Progenitor cell of endocrine pancreas (in vitro differentiated cells): ENCODE results near the gene ZMYND8. TPM values are rescaled to one million over a fixed set of nuclear protein-coding genes. Genes with fewer than 3 reads are reported as not detected.

ENCODE experiments used
- DNase-seq: peaks from one replicate; pipeline ENCODE4 v3.0.0; 2021; ENCODE audit warnings: low spot score; ENCODE audit not compliant: unreplicated experiment
- H3K27ac Mint-ChIP-seq: 2 replicates; pipeline ENCODE4 v1.8.0; 2021; ENCODE audit warnings: mild to moderate bottlenecking, moderate library complexity, mixed read lengths
- H3K27me3 Mint-ChIP-seq: 2 replicates; pipeline ENCODE4 v1.8.0; 2021; ENCODE audit warnings: mixed read lengths
- H3K36me3 Mint-ChIP-seq: 2 replicates; pipeline ENCODE4 v1.8.0; 2022; ENCODE audit warnings: mixed read lengths; ENCODE audit not compliant: insufficient read depth
- H3K4me1 Mint-ChIP-seq: 2 replicates; pipeline ENCODE4 v1.8.0; 2021; ENCODE audit warnings: low read depth, mixed read lengths
- H3K4me3 Mint-ChIP-seq: 2 replicates; pipeline ENCODE4 v1.8.0; 2021; ENCODE audit warnings: low read depth, mild to moderate bottlenecking, moderate library complexity, mixed read lengths
- H3K9me3 Mint-ChIP-seq: 2 replicates; pipeline ENCODE4 v1.8.0; 2021; ENCODE audit warnings: low read depth, mixed read lengths
- total RNA-seq: library from RNA; stranded (reverse); gene quantifications from 2 replicates; pipeline ENCODE4 v1.2.1, GENCODE V29; 2021
- TF ChIP-seq, protein P1 (sequence below): fragments of 200-600 bp; sonication (generic); IDR thresholded peaks from one replicate; pipeline ENCODE4 v1.5.0; 2021; ENCODE audit warnings: antibody characterized with exemption, mild to moderate bottlenecking; ENCODE audit not compliant: unreplicated experiment

ZMYND8 gene
- total RNA-seq, 1 donor from 2014 or later, result 102 TPM

DNA sequence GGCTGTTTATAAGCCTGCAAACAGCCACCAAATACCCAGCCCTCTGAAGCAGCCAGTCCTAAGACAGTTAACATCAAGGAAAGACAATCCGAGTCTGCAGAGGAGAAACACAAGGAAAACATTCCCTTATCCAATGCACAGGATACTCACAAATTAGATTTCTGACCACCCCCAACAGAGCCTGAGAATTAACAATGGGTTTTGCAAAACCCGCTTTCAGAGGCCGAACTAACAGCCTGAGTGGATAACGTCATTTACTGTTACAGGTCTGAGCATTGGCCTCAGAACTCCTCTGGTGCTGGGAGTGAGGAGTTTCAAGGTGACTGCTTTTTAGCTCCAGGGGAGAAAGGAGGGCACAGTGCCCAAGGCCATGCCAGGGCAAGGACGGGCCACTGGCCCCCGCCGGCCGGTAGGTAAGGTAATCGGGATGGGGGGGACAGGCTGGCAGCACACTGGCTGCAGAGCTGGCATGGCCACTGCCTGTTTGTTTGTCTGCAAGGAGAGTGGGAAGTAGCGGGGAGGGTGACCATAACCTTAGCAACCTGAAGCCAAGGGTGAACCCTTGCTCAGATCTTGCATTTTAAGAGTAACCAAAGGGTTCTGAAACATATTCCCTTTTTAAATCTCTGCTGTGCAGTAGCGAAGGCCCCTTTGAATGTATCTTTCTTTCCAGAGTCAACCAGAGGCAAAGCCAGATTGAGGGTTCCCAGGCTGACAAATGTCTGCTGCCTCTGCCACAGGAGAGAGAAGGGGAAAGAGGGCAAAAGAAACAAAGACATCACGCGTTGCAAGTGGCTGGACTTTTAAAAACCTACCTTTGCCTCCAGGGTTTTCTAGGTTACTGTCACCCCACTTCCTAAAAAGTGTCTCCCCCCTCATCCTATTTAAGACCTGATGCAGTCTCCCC, 3.9 kb downstream of the ZMYND8 start:
- TF ChIP-seq, protein P1, sequence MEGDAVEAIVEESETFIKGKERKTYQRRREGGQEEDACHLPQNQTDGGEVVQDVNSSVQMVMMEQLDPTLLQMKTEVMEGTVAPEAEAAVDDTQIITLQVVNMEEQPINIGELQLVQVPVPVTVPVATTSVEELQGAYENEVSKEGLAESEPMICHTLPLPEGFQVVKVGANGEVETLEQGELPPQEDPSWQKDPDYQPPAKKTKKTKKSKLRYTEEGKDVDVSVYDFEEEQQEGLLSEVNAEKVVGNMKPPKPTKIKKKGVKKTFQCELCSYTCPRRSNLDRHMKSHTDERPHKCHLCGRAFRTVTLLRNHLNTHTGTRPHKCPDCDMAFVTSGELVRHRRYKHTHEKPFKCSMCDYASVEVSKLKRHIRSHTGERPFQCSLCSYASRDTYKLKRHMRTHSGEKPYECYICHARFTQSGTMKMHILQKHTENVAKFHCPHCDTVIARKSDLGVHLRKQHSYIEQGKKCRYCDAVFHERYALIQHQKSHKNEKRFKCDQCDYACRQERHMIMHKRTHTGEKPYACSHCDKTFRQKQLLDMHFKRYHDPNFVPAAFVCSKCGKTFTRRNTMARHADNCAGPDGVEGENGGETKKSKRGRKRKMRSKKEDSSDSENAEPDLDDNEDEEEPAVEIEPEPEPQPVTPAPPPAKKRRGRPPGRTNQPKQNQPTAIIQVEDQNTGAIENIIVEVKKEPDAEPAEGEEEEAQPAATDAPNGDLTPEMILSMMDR, result no peak
- H3K4me1 Mint-ChIP-seq, result peaks cover 13% of the 10 kb centered on the region
- no peak overlapping the region for H3K4me3 Mint-ChIP-seq
- no peaks in the 10 kb centered on the region for H3K9me3 Mint-ChIP-seq
- no peak for DNase-seq
- no peak overlapping the region for H3K27ac Mint-ChIP-seq
- H3K36me3 Mint-ChIP-seq, result peaks cover 2% of the 10 kb centered on the region
- no peaks in the 10 kb centered on the region for H3K27me3 Mint-ChIP-seq

DNA sequence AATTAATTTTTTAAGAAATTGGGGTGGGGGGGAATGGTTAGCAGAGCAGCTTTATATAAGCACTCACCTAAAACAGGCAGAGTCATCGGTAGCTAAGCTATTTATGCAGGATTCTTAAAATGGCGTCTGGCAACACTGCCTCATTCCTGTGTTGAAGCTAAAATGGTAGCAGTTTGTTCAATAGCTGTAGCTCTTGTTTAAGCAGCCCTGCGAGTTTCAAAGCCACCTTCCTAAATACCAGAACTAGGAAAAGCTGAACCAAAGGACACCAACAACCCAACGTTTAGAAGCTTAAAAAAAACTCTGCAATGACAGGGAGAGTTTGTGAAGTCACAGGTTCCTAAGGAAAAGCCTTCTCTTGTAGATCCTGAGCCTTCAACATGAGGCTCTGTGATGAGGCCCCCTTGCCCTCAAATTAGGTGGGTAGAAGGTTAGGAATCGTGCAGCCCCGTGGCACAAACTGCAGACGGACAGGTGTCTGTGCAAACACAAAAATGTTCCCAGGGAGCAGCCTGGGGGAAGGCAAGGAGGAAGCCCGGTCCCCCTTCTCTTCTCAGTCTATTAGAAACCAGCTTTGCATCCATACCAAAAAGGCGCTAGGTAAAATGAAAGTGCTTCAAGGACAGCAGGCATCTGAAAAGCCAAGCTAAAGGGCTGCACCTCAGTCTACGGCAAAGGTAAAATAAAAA, 4.7 kb downstream of the ZMYND8 start:
- DNase-seq, result no peak
- peaks cover 4% of the 10 kb centered on the region for H3K36me3 Mint-ChIP-seq
- no peaks in the 10 kb centered on the region for H3K27me3 Mint-ChIP-seq
- no peak overlapping the region for H3K27ac Mint-ChIP-seq
- H3K9me3 Mint-ChIP-seq, result no peaks in the 10 kb centered on the region
- TF ChIP-seq, protein P1, result no peak
- H3K4me3 Mint-ChIP-seq, result no peak overlapping the region
- H3K4me1 Mint-ChIP-seq, result peaks cover 8% of the 10 kb centered on the region

- no peaks in the 10 kb centered on the region for H3K27me3 Mint-ChIP-seq
Measured at GRCh38 chr20:47350691-47351545, 5.6 kb downstream of the ZMYND8 start.

GRCh38 chr20:47350181-47350550, 6.3 kb downstream of the ZMYND8 start:
- TF ChIP-seq, protein P1, result no peak

More at GRCh38 chr20:47350691-47351545, 5.6 kb downstream of the ZMYND8 start:
- no peaks in the 10 kb centered on the region for H3K9me3 Mint-ChIP-seq
- no peak overlapping the region for H3K4me3 Mint-ChIP-seq
- peaks cover 8% of the 10 kb centered on the region for H3K36me3 Mint-ChIP-seq
- no peak overlapping the region for H3K27ac Mint-ChIP-seq
- TF ChIP-seq, protein P1, result no peak
- peaks cover 5% of the 10 kb centered on the region for H3K4me1 Mint-ChIP-seq
- no peak for DNase-seq

More at GRCh38 chr20:47350181-47350550, 6.3 kb downstream of the ZMYND8 start:
- Mint-ChIP-seq H3K36me3 (peaks cover 10% of the 10 kb centered on the region), H3K4me1 (peaks cover 6% of the 10 kb centered on the region), H3K9me3 (no peaks in the 10 kb centered on the region), H3K27me3 (no peaks in the 10 kb centered on the region), H3K27ac (no peak overlapping the region), H3K4me3 (no peak overlapping the region)
- DNase-seq, result no peak
